GOT3 (cell line): Measurements from ENCODE around the gene HFM1.

Source experiments
- DNase-seq: peaks from one replicate; lab custom pipeline; 2025; ENCODE audit warnings: mixed read lengths; lab: John Stamatoyannopoulos, UW

HFM1 gene

DNA sequence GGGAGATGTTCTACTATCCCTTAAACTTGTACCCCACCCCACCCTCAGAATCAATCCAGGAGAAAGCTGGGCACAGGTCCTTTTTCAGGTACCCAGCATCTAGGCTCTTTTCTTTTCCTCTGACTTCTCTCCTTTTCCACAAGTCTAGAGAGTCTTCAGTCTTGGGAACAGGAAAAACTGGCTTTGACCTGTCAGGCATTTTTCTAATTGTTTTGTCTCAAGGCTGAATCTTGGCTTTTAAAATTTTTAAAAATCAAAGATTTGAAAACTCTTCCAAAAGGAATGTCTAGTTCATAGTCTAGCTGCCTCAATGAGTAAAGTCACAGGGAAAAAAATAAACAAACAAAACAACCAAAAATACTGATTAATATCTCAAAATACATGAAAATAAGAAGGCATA, 161.5 kb downstream of the HFM1 start:
- DNase-seq, result no peak

DNA sequence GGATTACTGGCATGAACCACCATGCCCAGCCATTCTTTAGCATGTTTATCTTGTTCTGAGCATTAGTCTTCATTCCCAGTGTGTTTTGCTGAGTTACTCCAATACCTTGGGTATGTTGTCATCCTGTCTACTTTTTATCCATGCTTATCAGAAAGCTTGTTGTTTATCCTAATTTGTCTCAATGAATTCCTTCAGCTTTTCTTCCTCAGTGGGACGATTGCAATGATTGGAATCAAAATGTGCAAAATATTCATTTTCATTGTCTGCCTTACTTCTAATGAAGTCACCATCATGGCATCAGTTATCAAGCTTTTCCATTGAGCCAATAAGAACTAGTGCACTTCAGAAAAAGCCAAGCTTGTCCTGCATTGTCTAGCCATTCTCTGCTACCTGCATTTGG, 170.5 kb downstream of the HFM1 start:
- no peak for DNase-seq

DNA sequence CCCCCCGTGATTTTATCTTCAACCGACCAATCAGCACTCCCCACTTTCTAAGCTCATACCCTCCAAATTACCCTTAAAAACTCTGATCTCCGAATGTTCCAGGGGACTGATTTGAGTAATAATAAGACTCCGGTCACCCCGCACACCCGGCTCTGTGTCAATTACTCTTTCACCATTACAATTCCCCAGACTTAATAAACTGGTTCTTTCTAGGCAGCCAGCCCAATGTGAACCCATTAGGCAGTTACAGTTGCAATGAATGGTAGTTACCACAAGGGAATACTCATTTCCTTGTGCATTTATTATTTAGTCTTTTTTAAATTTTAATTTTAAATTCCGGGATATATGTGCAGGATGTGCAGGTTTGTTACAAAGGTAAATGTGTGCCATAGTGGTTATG, 177.9 kb downstream of the HFM1 start:
- DNase-seq, result no peak

DNA sequence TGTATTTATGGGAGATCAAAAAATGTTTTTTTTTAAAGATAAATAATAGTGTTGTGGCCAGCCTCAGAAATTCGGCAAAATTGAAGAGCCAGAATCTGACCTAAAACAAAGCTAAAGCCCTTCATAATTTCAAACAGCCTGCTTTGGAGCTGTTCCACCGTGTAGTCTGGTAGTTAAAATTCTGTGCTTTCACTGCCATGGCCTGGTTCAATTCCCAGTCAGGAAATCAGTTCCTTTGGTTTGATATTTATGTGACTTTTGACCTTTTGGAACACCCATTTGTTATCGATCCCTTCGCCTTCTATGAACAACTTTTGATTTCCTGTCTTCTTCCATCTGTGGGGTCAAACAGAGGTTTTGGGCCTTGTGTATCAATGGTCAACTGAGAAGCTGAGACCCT, 179.8 kb downstream of the HFM1 start:
- no peak for DNase-seq

DNA sequence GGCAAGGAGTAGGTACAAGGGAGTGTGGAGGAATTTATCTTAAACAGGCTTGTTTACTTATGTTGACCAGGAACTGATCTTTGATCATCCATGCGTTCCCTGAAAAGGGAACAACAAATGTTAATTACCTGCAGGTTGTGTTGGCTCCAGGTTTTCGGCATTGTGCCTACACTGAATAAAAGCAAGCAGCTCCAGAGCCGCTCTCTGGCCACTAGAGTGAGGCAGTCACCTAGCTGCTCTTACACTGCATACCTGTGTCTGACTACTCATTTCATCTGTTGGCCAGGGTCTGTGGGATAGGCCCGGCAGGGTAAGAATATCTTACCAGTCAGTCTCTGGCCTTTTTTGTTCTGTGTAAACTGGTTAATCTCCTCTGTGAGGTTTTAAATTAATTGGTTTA, 183.6 kb downstream of the HFM1 start:
- no peak for DNase-seq

DNA sequence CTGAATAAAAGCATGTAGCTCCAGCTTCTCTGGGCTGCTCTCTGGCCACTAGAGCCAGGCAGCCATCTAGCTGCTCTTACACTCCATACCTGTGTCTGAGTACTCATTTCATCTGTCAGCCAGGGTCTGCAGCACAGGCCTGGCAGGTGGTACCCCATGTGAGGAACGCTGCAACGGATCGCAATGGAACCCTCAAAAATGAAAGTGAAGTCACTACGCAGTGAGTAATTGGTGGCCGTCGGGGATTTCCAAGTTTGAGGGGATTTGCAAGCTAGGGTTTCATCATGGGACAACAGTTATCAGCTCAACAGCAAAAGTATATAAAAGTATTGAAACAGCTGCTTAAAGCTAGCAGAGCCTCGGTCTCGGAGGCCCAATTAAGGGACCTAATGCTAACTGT, 186.7 kb downstream of the HFM1 start:
- DNase-seq, result no peak
